ENCODE data around the gene SFXN5. TPM values are rescaled to one million over a fixed set of nuclear protein-coding genes. Genes with fewer than 3 reads are reported as not detected.

The SFXN5 gene
- total and polyA plus RNA-seq, 2 of the 8 experiments (the other 6 are each of a cell fraction or from before 2014, with no cell fraction given), result 29.3 to 33.1 TPM

DNA sequence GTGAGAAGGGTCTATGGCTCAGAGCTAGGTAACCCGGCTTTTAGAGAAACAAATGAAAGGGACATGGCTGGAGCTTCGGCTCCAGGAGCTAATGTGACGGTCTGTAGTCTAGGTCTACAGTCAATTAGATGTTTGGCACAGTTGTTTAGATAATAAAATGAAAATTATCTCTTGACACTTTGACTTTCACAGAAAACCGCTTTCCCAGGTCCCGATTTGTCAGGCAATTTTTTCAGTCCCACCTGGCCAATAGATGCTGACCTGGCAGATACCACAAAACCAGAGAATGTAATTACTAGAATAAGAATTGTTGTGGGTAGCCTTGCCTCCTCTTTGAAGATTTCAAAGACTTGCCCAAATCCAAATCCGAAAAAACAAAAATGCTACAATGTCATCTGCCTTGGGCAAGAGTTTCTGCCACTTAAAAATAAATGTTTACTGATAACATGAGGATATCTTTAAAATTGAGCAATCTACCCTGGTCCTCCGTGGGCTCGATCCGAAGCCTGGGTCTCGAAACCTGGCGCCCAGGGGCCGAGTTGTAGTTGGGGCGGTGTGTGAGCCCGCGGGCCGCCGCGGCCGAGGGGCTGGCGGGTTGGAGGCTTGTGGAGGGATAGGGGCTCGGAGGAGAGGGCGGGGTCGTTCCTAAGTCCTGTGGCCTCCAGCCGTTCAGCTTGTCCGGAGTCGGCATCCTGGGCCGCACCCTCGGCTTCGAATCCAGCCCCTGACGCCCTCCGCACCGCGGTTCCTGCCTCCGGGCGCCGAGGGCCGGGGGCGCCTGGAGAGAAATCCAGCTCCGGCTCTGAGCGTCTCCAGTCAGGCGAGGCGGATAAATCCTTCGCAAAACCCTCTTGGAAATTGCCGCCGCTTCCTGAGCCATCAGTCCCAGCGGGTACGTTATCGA, 151.8 kb downstream of the SFXN5 start (continued):
- TF ChIP-seq CTBP2 (IDR thresholded peaks at IDR 0.05; ENCODE audit: borderline replicate concordance, insufficient read depth, insufficient read length, low read length) (peak; percentile 27), RNF2 (IDR thresholded peaks at IDR 0.05; ENCODE audit: borderline replicate concordance, low read depth, low read length, missing control alignments, poor library complexity, severe bottlenecking) (peak; percentile 88), SIN3A (conservative IDR thresholded peaks at IDR 0.05 in 1 of 2, IDR thresholded peaks at IDR 0.05 in 1 of 2; ENCODE audit: low read depth in 1 of 2, low read length in 2 of 2) (0 out of 4 replicates have a peak, but pooled peaks of 1 of the 2 experiments have one; percentile 6), TCF12 (IDR thresholded peaks at IDR 0.05; ENCODE audit: low read depth, low read length) (no peak), BCL11A (IDR thresholded peaks at IDR 0.05; ENCODE audit: low read depth in 2 of 2, low read length in 2 of 2) (no peak)
